Cortex of kidney (tissue), 1 donor: Measurements from ENCODE around the gene HNF1B.

ENCODE experiments used
- DNase-seq: peaks from one replicate; lab custom pipeline; 2025; lab: John Stamatoyannopoulos, UW

Gene HNF1B

GRCh38 chr17:37671824-37672547 lies 72.9 kb downstream of the HNF1B start:
- no peak for DNase-seq

DNA sequence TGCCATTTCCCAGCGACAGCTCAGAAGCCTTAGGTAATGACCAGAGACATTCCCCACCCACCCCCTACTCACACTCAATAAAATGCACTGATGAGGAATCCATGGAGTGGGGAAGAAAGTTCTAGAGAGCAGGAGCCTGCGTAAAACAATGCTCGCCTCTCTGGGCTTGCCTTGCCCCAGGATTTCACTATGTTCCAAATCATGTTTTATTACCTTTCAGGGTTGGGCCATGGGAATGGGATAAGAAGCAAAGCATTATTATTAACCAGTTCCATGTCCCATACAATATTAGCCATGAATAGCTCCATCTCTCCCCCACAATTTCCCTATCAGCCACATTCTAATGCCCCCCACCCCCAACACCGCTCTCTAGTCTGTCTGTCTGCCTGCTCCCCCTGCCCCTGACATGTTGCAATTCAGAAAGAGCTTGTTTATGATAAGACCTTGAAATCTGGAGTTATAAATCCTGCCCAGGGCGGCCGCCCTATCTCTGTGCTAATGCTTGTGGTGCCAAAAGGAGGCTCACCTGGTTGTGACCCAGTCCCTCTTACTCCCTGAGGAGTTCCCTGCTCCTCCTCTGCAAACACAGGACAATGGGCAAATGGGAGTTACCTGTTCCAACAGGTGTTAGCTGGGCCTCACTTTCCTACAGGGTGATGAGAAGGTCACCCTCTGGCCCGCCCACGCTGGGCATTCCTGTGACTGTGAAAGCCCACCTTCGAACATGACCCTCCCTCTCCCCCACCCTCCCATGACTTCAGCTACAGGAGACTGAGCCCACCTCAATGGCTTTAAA lies 73.6 kb downstream of the HNF1B start:
- DNase-seq: no peak

- no peak for DNase-seq
Observed at GRCh38 chr17:37667039-37667438, 77.8 kb downstream of the HNF1B start.

DNA sequence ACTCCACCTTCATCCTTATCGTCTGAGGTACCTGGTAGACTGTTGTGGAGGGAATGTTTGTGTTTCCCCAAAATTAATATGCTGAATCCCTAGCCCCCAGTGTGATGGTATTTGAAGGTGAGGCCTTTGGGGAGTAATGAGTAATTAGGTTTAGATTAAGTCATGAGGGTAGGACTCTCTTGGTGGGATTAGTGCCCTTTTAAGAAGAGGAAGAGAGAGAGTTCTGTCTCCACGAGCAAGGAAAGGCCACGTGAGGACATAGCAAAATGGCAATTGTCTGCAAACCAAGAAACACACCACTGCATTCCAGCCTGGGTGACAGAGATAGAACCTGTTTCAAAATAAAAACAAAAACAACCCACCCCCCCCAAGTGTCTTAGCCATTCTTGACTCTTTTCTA lies 80.6 kb downstream of the HNF1B start:
- no peak for DNase-seq

GRCh38 chr17:37662353-37662752 lies 82.5 kb downstream of the HNF1B start:
- DNase-seq: no peak

DNA sequence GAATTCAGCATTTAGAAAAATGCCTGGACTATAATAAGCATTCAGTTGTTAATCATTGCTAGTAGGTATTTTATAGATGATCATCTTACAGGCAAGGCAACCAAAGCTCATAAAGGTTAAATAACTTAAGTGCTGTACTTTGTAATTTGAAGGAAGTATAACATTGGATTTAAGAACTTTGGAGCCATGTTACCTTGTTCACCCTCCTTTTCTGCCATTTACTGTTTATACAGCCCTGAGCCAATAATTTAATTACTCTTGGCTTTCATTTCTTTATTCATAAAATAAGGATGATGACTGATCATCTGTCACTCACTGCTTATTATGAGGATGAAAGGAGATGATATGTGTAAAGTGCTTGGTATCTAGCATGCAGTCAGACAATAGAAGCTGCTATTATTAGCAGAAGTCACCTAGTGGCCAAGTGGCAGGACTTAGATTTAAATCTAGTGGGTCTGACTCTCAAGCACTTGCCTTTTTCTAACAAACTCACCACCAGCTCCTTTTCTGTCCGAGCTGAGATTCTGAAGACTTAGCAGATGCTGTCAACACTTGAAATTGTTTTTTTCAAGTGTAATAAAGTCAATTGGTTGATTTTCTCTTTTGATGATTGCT lies 83.4 kb downstream of the HNF1B start:
- no peak for DNase-seq

DNA sequence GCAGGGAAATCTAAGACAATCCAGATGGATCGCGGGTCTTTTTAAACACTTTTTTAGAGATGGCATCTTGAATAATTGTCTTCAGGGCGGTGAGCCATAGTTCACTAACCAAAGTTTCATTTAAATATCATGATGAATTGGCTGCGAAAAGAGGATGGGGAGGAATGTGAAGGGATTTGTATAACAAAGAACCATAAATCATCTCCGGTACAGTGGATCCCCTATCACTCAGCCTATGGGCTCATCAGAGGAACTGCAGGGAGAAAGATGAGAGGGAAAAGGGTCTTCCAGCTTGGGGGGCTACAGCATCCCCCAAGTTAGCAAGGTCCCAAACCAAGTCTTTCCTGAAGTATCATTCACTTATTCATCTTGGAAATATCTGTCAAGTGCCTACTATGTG lies 84.9 kb downstream of the HNF1B start:
- DNase-seq: no peak

DNA sequence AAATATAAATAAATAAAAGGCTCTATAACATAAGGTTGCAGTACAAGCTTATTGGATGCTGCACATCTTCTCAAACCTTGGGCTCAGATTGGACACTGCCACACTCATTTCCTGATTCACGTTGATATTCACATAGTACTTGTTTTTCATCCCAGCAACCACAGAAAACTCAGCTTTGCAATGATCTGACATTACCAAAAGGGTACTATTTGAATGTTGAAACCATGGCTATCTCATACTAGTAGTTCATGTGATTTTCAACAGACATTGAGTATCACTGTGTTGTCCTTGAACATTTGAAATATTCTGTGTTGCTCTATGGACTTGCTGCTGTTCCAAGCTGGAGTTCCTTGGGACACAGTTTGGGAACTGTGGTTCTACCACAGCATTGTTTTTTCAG lies 87.7 kb downstream of the HNF1B start:
- no peak for DNase-seq

GRCh38 chr17:37651849-37652248 lies 93.0 kb downstream of the HNF1B start:
- DNase-seq: no peak

DNA sequence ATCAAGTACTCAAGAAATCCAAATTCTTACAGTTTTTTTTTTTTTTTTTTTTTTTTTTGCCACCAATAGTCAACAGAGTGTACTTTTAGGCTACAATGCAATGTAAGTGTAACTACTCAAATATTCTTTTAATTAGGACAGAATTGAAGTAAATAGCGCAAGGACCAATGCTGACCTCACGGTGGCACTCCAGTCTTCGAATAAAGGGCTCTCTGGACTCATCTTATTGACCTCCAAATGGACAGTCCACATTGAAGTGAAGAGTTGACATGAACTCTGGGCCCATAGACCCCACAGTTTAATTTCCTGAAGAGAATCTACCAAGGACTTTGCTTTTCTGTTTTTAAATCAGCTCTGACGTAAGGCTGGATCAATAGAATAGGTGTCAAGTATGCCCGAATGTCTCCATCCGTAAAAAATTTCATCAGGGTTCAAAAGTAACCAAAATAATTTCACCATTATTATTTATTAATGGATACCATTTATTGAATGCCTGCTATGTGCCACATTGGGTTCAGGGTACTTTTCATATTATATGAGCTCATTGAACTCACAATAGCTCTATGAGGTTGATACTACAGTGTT lies 94.3 kb downstream of the HNF1B start:
- DNase-seq: no peak

DNA sequence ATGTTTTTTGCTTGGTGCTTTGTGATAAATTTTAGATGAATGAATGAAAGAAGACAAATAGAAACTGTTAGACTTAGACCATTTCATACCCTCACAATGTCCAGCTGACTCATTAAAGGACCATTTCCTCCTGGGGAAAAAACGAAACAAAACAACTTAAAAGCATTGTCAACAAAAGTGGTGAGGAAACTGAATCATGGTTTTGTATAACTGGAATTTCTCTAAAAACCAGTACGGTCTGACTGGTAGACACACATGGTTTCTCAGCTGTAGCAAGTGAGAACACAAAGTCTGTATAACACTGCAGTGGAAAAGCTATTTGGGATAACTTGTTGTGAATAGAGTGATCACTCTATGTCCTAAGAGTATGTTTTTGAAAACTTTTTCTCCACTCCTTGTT lies 96.3 kb downstream of the HNF1B start:
- no peak for DNase-seq

DNA sequence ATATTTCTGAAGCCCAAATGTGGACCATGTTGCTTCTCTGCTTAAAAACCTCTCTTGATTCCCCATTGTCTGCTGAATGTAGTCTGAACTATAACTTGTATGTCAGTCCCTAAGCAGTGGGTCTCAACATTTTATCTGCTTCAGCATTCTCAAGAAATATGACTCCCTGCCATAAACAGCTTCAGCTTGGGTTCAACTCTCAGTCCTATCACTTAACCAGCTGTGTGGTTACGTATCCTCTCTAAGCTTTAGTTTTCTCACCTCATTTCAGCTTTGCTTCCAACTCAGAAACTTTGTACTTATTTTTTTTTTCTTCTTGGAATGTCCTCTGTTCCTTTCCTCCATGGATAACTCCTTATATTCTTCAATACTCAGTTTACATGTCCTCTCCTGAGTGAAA lies 97.0 kb downstream of the HNF1B start:
- DNase-seq: no peak

DNA sequence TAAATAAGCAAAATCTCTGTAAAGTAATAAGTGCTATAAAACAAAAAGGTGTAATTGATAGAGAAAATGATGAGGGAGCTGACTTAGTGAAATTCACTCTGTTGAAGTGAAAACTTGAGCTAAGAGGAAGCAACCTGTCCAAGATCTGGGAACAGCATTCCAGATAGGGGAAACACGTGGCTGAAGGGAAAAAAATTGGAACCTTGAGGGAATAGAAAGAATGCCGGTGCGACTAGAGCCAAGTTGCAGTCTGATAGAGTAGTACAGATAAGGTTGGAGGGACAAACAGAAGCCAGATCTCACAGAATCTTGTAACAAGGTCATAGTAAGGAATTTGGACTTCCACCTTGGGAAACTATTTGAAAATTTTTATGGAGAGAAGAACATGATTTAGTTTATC lies 101.0 kb downstream of the HNF1B start:
- DNase-seq: no peak

DNA sequence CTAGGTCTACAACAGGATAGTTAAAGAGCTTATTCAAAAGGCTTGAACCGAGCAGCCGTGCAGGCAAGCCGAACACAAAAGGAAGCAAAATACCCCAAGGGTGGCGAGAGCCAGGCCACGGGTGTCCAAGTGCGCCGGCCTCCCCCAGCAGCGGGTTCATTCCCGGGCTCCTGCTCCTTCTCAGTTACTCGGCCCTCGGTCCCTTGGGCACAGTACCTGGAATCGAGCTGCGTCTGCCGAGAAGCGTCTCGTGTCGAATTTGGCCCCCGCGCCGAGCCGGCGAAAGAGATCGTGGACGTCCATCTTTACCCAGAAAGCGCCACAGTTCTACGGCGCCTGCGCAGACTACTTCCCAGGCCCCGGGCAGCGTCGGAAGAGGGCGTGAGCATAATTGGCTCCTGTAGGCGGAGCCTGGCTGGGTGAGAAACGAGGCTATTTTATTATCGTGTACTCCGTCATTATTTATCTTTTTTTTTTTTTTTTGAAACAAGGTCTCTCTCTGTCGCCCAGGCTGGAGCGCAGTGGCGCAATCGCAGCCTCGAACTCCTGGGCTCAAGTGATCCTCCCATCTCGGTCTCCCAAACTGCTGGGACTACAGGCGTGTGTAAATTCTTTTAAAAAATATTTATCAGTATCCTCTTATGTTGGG lies 101.6 kb downstream of the HNF1B start, which contains the start of gene DDX52:
TSS of gene DDX52 (minus strand) at position 329 of the 649 bp plus-strand sequence. CDS start at position 303, 26 bp downstream.
- DNase-seq: no peak

GRCh38 chr17:37642681-37643080 lies 102.2 kb downstream of the HNF1B start:
- no peak for DNase-seq

DNA sequence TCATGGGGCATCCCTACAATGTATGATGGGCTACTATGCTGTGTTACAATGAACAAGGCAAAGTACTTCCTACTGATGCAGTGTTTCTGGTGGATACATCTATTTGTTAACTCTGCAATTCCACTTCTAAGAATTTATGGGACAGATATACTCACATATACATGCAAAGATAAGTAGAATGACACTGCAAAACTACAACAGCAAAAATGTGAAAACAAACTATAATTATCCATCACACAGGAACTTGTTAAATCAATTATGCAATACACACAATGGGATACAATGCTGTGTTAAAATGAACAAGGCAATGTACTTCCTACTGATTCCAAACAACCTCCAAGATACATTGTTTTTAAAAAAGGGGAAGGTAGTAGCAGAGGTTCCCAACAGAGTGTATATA lies 104.8 kb downstream of the HNF1B start:
- no peak for DNase-seq

DNA sequence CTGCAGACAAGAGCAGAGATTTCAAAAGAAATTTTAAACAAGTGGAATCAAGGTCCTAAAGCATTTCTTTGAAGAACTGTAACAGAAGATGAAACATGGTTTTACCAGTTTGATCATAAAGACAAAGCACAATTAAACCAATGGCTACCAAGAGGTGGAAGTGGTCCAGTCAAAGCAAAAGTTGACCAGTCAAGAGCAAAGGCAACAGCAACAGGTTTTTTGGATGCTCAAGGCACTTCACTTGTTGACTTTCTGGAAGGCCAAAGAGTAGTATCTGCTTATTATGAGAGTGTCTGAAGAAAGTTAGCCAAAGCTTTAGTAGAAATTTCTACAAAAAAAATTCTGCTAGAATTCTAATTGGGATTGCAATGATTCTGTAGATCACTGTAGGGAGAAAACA lies 106.9 kb downstream of the HNF1B start:
- DNase-seq: no peak
